Measurements from ENCODE around the gene PCDH9. TPM values are rescaled to one million over a fixed set of nuclear protein-coding genes. Genes with fewer than 3 reads are reported as not detected.

The PCDH9 gene
- total and polyA plus RNA-seq, 2 of the 13 experiments (the other 11 are each of a cell fraction or from before 2014, with no cell fraction given) = 0.09 TPM; not detected in 1

GRCh38 chr13:67155898-67156722 lies 74.0 kb downstream of the PCDH9 start:
- FAIRE-seq (no peak), ATAC-seq (no peak), DNase-seq (ENCODE audit: low spot score) (no peak)
- ChIA-PET CTCF (ENCODE audit: low intra/inter-chr PET ratio, low total read pairs) (no interaction called here), POLR2A (no interaction called here)
- Histone ChIP-seq H4K20me1 (ENCODE audit: insufficient read depth, low read length) (no peaks in the 10 kb centered on the region), H3K9ac (ENCODE audit: insufficient read depth, low read depth, low read length) (no peak overlapping the region), H3K27ac (ENCODE audit: extremely low read length, insufficient read depth, low read length) (no peak overlapping the region), H3K4me2 (ENCODE audit: low read depth, low read length) (no peak overlapping the region), H3K4me1 (ENCODE audit: insufficient read depth, low read length) (no peaks in the 10 kb centered on the region), H3K79me2 (ENCODE audit: insufficient read depth, low read length) (no peaks in the 10 kb centered on the region), H3K27me3 (ENCODE audit: control insufficient read depth in 1 of 2, insufficient read depth in 2 of 2, low read length in 2 of 2) (no peaks in the 10 kb centered on the region), H3K9me3 (ENCODE audit: low read length) (no peaks in the 10 kb centered on the region), H2AFZ (ENCODE audit: low read length) (no peak overlapping the region), H3K36me3 (replicated peaks in 1 of 2; ENCODE audit: control insufficient read depth in 1 of 2, insufficient read depth in 2 of 2, low read length in 2 of 2) (no peaks in the 10 kb centered on the region), H3K4me3 (replicated peaks in 1 of 3; ENCODE audit: insufficient read depth in 1 of 3, low read depth in 2 of 3, low read length in 3 of 3) (no peak overlapping the region)
- intact Hi-C loops (cut with micrococcal nuclease; ENCODE audit: unreplicated experiment) = no loop called here
- no TSS peak for BruUV-seq (replicated peaks)
- WGBS (ENCODE audit: low lambda C conversion rate) = 26% methylated on average over 24 of the region's 24 CpGs
- no peak for TF ChIP-seq GFI1 (CRISPR knock-in tag; IDR thresholded peaks at IDR 0.05; ENCODE audit: borderline replicate concordance)
- no peak for TF ChIP-seq ARID3A (IDR thresholded peaks at IDR 0.05; ENCODE audit: low read depth, low read length)
- no peak for TF ChIP-seq ZNF441 (CRISPR knock-in tag; IDR thresholded peaks at IDR 0.05; ENCODE audit: borderline replicate concordance)
- TF ChIP-seq BORCS8-MEF2B (CRISPR knock-in tag; IDR thresholded peaks at IDR 0.05) = no peak
- TF ChIP-seq CENPT (CRISPR knock-in tag; IDR thresholded peaks at IDR 0.05; ENCODE audit: low read depth) = no peak
- no peak for TF ChIP-seq GATAD1 (CRISPR knock-in tag; IDR thresholded peaks at IDR 0.05)
- TF ChIP-seq NFATC3 (CRISPR knock-in tag; IDR thresholded peaks at IDR 0.05) = no peak
- TF ChIP-seq SATB2 (CRISPR knock-in tag; IDR thresholded peaks at IDR 0.05) = no peak
- no peak for TF ChIP-seq NR2F2 (IDR thresholded peaks at IDR 0.05; ENCODE audit: borderline replicate concordance, low read depth)
- in situ Hi-C loops (cut with HindIII; ENCODE audit: extremely low pct_ligation_motif_present, low pct_unique_long_range_greater_than_20kb) = no loop called here
